HPDE6-E6E7 (cell line): ENCODE results near the gene PGA3.
A peak's percentile ranks its signal among the peaks of the same experiment; 100 is the strongest.
"Not testable (repeated sequence)": the region's sequence is repeated elsewhere in the genome, so short reads cannot be mapped to it uniquely, and the experiment has no call there.

ENCODE experiments used
- DNase-seq: peaks from one replicate; pipeline ENCODE4 v3.0.0; 2011; ENCODE audit warnings: missing footprints; ENCODE audit errors: extremely low spot score

The PGA3 gene

GRCh38 chr11:61202950-61203746, at the start of gene PGA3:
PGA3 (plus strand) TSS chr11:61203515; CDS start chr11:61203565, 50 bp downstream.
- not testable (repeated sequence) for DNase-seq

GRCh38 chr11:61153593-61154095, 49.7 kb upstream of the PGA3 start:
- DNase-seq, result no peak

DNA sequence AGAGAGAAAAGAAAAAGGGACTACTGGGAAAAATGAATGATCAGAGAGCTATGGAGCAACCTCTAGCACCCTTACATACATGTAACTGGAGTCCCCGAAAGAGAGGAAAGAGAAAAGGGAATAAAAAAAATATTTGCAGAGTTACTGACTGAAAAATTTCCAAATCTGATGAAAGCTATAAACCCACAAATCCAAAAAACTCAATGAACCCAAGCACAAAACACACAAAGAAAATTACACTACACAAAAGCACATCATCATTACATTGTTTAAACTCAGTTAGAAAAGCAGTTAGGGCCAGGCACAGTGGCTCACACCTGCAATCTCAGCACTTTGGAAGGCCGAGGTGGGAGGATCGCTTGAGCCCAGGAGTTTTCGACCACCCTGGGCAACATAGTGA, 48.8 kb upstream of the PGA3 start:
- DNase-seq, result no peak

DNA sequence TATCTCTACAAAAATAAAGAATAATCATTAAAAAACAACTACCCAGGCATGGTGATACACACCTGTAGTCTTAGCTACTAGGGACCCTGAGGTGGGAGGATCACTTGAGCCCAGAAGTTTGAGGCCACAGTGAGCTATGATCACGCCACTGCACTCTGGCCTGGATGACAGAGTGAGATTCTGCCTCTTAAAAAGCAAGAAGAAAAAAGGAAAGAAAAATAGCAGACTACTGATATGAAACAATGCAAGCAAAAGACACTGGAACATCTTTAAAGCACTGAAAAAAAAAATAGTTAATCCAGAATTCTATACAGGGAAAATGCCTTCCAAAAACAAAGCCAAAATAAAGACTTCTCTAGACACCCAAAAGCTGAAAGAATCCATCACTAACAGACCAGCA, 48.0 kb upstream of the PGA3 start:
- DNase-seq, result no peak

DNA sequence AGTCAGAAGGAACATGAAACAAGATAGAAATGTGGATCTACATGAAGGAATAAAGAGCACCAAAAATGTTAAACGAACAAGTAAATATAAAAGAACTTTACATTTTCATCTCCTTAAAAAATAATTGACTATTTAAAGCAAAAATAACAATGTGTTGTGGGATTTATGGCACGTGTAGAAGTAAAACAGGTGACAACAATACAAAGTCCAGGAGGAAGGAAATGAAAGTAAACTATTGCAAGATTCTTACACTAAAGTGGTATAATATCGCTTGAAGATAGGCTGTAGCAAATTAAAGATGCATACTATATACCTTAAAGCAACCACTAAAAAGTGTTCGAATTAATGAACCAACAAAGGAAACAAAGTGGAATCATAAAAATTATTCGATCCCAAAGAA, 47.6 kb upstream of the PGA3 start:
- no peak for DNase-seq

DNA sequence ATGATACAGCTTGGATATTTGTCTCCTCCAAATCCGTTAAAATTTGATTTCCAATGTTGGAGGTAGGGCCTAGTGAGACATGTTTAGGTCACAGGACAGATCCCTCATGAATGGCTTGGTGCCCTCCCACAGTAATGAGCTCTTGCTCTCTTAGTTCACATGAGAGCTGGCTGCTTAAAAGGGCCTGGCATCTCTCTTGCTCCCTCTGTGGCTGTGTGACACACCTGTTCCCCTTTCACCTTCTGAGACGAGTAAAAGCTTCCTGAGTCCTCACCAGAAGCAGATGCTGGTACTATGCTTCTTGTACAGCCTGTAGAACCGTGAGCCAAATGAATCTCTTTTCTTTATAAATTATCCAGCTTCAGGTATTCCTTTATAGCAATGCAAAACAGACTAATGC, 45.6 kb upstream of the PGA3 start:
- DNase-seq, result no peak

DNA sequence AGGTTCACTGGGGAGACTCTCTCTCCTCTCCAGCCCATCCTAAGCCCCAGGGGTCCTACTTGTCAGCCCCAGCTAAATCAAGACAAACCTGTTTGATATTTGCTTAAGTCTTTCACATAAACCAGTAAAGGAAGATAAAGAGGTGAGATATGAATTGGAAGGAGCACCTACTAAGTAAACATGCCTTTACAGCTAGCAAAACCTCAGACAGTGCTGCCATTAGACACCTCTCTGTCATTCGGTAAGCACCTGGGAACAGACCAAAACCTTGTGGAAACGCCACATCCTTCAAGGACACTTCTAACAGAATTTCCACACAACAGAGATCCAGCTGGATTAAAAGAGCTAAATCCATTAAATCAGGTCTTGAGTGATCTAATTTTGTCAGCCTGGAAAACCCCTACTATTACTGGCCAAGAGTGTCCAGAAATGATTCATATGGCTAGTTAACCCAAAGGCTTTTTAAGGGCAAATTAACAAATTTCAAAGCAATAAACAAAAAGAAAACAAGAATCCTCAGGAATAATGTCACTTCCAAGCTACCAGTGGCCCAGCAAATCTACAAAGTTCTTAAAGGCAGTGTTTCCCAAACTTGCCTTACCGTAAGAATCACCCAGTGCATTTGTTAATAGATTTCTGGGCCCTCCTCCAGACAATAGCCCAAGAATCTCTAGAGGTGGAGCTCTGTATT, 44.5 kb upstream of the PGA3 start:
- DNase-seq, result no peak

GRCh38 chr11:61160487-61161189, 42.7 kb upstream of the PGA3 start:
- no peak for DNase-seq

DNA sequence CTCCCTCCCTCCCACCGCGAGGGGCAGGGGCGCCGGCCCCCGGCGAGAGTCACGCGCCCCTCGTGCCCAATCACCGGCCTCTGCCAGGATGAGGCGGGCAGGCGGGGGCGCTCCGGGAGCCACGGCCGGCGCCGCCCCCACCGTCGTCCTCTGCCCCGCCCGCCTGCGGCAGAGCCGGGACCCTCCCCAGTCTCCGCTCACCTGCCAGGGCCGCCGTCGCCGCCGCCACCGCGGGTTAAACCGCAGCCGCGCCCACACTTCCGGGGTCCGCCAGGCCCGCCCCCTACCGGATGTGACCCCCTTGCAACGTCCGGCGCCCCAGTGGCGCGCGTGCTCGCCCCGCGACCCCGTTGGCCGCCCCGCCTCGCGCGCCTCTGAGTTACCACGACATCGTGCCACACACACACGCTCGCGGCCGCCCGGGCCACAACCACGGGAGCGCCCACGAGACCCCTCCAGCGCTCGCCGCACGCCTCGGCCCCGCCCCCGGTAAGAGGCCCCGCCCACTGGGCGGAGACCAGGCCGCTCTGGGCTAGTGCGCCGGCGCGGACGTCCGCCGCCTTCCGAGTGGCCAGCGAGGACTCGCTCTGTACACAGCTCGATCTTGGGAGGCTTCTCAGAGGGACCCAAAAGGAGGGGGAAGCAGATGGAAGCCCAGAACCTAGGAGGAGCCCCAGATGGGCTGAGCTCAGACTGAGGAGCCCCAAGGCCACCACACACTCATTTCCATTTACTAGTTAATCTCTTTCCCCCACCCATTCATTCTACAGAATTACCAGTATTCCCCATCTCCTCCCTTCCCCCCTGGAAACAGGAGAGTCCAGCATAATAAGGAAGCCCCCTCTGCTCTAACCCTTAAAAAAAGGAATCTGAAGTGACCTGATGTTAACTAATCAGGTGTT, 41.9 kb upstream of the PGA3 start, which contains the start of gene VPS37C:
Gene VPS37C (minus strand): TSS at position 237 of the 902 bp plus-strand sequence. CDS start 22,597 bp downstream, outside the sequence.
- DNase-seq, result peak; percentile 92

GRCh38 chr11:61162092-61162941, 41.0 kb upstream of the PGA3 start:
- no peak for DNase-seq

GRCh38 chr11:61163021-61163420, 40.3 kb upstream of the PGA3 start:
- no peak for DNase-seq

DNA sequence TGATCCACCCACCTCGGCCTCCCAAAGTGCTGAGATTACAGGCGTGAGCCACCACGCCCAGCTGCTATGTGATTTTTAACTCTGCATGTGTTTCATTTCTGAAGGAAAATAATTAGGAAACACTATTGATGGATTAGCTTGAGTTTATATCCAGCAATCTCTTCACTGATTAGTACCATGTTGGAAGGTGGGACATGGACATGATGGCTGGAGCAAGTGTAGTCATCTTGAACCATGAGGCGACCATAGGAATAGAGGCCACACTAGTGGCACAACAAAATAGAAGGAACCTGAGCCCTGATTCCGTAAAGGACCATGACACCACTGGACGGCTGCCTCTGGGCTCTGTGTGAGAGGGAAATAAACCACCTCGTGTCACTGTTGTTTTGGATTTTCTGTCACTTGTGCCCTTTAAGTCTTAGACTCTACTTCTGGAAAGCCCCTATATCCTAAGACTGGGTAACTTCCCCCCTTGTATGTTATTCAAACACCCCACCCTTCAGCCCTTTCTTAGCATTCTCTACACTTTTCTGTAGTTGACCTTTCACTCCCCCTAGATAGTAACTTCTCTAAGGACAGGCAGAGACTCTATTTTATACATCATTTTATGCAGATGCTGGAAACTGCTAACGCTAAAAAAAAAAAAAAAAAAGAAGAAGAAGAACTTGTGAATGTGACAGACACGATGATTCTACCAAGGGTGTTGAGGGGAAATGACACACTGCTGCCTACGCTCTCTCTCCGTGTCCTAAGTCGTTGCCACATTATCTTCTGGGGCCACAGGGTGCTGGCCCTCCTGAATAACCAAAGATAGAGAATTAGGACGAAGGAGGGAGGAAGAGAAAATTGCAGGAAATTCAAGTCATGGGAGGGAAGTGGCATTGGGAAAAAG, 39.4 kb upstream of the PGA3 start:
- DNase-seq, result no peak

DNA sequence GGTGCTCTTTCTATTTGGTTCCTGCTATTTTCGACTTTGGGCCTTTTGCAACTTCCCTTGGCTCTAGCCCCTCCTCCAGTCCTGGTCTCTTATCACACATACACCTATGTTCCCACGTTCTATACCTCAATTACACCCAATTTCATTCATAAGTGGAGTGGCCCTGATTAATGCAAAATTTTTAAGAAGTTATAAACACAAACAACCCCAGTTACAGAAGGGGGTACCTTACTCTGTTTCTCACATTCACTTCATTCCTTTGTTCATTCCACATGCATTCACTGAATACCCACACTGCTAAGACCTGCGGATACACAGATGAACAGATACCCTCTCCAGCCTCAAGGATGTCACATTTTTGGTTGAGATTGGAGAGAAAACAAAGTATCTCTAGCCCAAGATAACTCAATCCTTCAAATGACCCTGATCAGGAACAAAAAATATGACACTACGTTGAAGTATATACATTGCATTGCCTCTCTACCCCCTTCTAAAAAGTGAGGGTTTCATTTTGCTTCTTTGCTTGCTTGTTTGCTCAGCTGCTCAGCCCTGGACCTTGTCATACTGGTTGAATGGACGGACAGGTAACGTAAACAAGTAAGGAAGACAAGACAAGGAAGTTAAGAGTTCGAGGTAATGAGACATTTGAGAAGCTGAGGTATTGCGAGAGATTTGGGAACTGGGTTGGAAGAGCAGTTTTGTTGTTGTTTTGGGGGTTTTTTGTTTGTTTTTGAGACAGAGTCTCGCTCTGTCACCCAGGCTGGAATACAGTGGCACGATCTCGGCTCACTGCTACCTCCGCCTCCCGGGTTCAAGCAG, 38.5 kb upstream of the PGA3 start:
- DNase-seq, result no peak

DNA sequence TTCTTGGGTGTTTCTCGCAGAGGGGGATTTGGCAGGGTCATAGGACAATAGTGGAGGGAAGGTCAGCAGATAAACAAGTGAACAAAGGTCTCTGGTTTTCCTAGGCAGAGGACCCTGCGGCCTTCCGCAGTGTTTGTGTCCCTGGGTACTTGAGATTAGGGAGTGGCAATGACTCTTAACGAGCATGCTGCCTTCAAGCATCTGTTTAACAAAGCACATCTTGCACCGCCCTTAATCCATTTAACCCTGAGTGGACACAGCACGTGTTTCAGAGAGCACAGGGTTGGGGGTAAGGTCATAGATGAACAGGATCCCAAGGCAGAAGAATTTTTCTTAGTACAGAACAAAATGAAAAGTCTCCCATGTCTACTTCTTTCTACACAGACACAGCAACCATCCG, 37.5 kb upstream of the PGA3 start:
- not testable (repeated sequence) for DNase-seq

GRCh38 chr11:61166331-61166730, 37.0 kb upstream of the PGA3 start:
- not testable (repeated sequence) for DNase-seq

GRCh38 chr11:61168042-61168688, 35.1 kb upstream of the PGA3 start:
- DNase-seq, result no peak

DNA sequence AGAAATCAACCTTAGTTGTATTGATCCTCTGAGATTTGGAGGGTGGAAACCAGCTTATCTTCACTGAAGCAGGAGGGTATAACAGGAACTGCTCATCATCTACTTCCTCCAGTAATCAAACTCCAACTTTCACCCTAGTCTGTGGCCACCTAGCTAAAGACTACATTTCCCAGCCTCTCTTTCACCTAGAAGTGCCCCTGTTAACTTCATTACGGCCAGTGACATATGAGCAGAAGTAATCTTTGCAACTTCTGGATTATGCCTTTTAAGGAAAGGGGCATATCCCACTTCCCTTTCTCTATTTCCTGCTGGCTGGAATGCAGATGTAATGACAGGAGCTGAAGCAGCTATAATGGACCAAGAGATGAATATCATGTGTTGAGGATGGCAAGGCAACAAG, 34.5 kb upstream of the PGA3 start:
- no peak for DNase-seq

DNA sequence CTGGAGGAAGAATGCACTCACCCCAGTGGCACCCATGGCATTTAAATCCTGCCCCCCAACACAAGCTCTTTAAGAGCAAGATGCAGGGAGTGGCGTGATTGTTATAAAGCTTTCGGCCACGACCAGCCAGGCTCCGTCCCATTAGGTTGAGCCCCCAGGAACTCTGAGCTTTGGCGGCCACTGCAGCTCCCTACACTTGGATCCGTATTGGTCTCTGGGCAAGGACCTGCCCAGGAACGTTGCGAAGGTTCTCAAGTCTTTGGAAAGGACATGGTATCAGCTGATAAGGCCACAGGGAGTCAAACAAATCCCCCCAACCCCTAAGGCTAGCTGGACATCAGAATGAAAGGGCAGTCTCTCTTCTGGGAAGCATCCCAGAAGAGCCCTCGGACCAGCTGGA, 32.7 kb upstream of the PGA3 start:
- DNase-seq, result no peak
